Keratinocyte (primary cell): ENCODE measurements around the gene WDR7. TPM values are rescaled to one million over a fixed set of nuclear protein-coding genes. Genes with fewer than 3 reads are reported as not detected.

Experiments
- DNase-seq: peaks from one replicate; pipeline ENCODE4 v3.0.0-alpha.2; 2011; ENCODE audit warnings: low read depth, missing footprints, low spot score
- FAIRE-seq: peaks from 2 replicates; lab custom pipeline; 2011; peaks lifted over from hg19 to GRCh38; lab: Jason Lieb, UNC
- H2AFZ ChIP-seq: 2 replicates; pipeline ENCODE4 v1.6.0; 2012; ENCODE audit warnings: low read length, control low read depth, inconsistent platforms; ENCODE audit not compliant: control insufficient read depth
- H3K27ac ChIP-seq: 2 replicates; pipeline ENCODE4 v1.5.1; 2011; ENCODE audit warnings: low read length; ENCODE audit not compliant: control insufficient read depth, insufficient read depth
- H3K27me3 ChIP-seq: 3 replicates; pipeline ENCODE4 v1.6.0; 2011; ENCODE audit warnings: low read length; ENCODE audit not compliant: control insufficient read depth, insufficient read depth; ENCODE audit errors: extremely low read depth
- H3K36me3 ChIP-seq, 2 experiments: 2 replicates in 1 of 2; 3 replicates in 1 of 2; pipeline ENCODE4 v1.5.1; 2011; ENCODE audit warnings: low read length in 2 of 2, mild to moderate bottlenecking in 1 of 2; ENCODE audit not compliant: control insufficient read depth in 2 of 2, insufficient read depth in 2 of 2; ENCODE audit errors: extremely low read depth in 1 of 2
- H3K4me1 ChIP-seq: 3 replicates; pipeline ENCODE4 v1.5.1; 2011; ENCODE audit warnings: low read length; ENCODE audit not compliant: control insufficient read depth, insufficient read depth; ENCODE audit errors: extremely low read depth
- H3K4me2 ChIP-seq: 3 replicates; pipeline ENCODE4 v1.6.0; 2011; ENCODE audit warnings: low read depth, low read length; ENCODE audit not compliant: control insufficient read depth, insufficient read depth; ENCODE audit errors: extremely low read depth
- H3K4me3 ChIP-seq, 3 experiments: fragments of 200-600 bp in 1 of 3; sonication (generic) in 1 of 3; 2 replicates in 2 of 3; 3 replicates in 1 of 3; pipeline ENCODE4 v1.5.1; 2011 to 2016; ENCODE audit warnings: low read length in 3 of 3, mild to moderate bottlenecking in 3 of 3, control low read depth in 2 of 3, inconsistent platforms in 1 of 3, low read depth in 1 of 3, mixed read lengths in 1 of 3, mixed run types in 1 of 3, moderate library complexity in 1 of 3; ENCODE audit not compliant: control insufficient read depth in 2 of 3, insufficient read depth in 2 of 3; ENCODE audit errors: extremely low read depth in 1 of 3
- H3K79me2 ChIP-seq: 2 replicates; pipeline ENCODE4 v1.6.0; 2012; ENCODE audit warnings: low read length; ENCODE audit not compliant: control insufficient read depth, insufficient read depth
- H3K9ac ChIP-seq: 3 replicates; pipeline ENCODE4 v1.6.0; 2011; ENCODE audit warnings: low read length; ENCODE audit not compliant: control insufficient read depth, insufficient read depth; ENCODE audit errors: extremely low read depth
- H3K9me1 ChIP-seq: 3 replicates; pipeline ENCODE4 v1.6.0; 2011; ENCODE audit warnings: low read length; ENCODE audit not compliant: control insufficient read depth, insufficient read depth; ENCODE audit errors: extremely low read depth
- H3K9me3 ChIP-seq: 2 replicates; pipeline ENCODE4 v1.5.1; 2012; ENCODE audit warnings: low read depth, low read length; ENCODE audit not compliant: control insufficient read depth
- H4K20me1 ChIP-seq: 3 replicates; pipeline ENCODE4 v1.6.0; 2011; ENCODE audit warnings: low read length; ENCODE audit not compliant: control insufficient read depth, insufficient read depth; ENCODE audit errors: extremely low read depth
- EZH2 ChIP-seq: IDR thresholded peaks from one replicate; pipeline ENCODE4 v1.6.1; 2012; ENCODE audit warnings: inconsistent platforms, mild to moderate bottlenecking, low read length, moderate library complexity
- dilution Hi-C: fragments of 300-500 bp; cut with MboI; formaldehyde crosslinking; loops from one replicate; pipeline ENCODE4 v1.7.0; 2020; ENCODE audit warnings: low sequenced_read_pairs; ENCODE audit not compliant: extremely low pct_ligation_motif_present
- polyA plus RNA-seq, 5 experiments: library from polyadenylated mRNA; depleted of rRNA in 3 of 5; stranded (reverse) in 3 of 5; stranded (forward) in 1 of 5; unstranded in 1 of 5; fragments of >200 nt; gene quantifications; 1 replicate in 1 of 5; 2 replicates in 3 of 5; 3 replicates in 1 of 5; pipeline versions ENCODE4 v1.2.1 to v1.2.3, GENCODE V29; 2011 to 2012; ENCODE audit warnings: missing spikeins in 2 of 5, low read depth in 1 of 5, low replicate concordance in 1 of 5
- TF ChIP-seq, protein P1 (sequence below), 3 experiments: IDR thresholded peaks in 1 of 3; conservative IDR thresholded peaks in 1 of 3; optimal IDR thresholded peaks in 1 of 3; 2 replicates in 2 of 3; 3 replicates in 1 of 3; pipeline versions ENCODE3 to v1.5.1; 2011; ENCODE audit warnings: low read length in 3 of 3, mild to moderate bottlenecking in 3 of 3, moderate library complexity in 2 of 3, control low read depth in 1 of 3, inconsistent platforms in 1 of 3; ENCODE audit not compliant: insufficient read depth in 2 of 3; ENCODE audit errors: extremely low read depth in 1 of 3

WDR7 gene
- polyA plus RNA-seq, 1 donor (not counting 4 experiments of a cell fraction or from before 2014, with no cell fraction given), result 6.9 TPM

DNA sequence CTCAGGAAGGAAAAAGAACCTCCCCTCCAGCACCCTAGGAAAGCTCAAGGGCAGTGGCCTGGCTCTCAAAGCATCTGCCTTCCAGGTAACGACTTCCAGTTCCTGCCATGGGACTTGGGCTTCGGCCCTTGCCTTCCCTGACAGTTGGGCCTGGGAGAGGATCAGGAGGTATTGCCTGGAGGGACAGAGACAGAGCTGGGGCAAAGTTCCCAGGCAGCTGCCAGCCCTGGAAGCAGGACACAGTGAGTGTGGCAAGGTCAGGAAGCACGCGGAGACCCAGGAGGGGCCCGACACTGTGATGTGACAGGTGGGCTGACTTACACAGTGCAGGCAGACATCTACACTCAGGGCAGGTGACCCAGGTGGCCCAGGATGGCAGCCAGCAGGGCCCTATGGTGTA is 408.2 kb downstream of the WDR7 start:
- no peaks in the 10 kb centered on the region for H3K27me3 ChIP-seq
- H3K27ac ChIP-seq, result no peak overlapping the region
- no peaks in the 10 kb centered on the region for H3K4me1 ChIP-seq
- no peaks in the 10 kb centered on the region for H4K20me1 ChIP-seq
- FAIRE-seq (no peak), DNase-seq (no peak)
- H3K9me3 ChIP-seq, result no peaks in the 10 kb centered on the region
- H3K36me3 ChIP-seq, result no peaks in the 10 kb centered on the region
- H2AFZ ChIP-seq, result no peak overlapping the region
- H3K9me1 ChIP-seq, result no peaks in the 10 kb centered on the region
- H3K9ac ChIP-seq, result no peak overlapping the region
- no peaks in the 10 kb centered on the region for H3K79me2 ChIP-seq
- no peak overlapping the region for H3K4me3 ChIP-seq
- dilution Hi-C loops, result no loop called here
- H3K4me2 ChIP-seq, result no peak overlapping the region
- TF ChIP-seq, protein P1, sequence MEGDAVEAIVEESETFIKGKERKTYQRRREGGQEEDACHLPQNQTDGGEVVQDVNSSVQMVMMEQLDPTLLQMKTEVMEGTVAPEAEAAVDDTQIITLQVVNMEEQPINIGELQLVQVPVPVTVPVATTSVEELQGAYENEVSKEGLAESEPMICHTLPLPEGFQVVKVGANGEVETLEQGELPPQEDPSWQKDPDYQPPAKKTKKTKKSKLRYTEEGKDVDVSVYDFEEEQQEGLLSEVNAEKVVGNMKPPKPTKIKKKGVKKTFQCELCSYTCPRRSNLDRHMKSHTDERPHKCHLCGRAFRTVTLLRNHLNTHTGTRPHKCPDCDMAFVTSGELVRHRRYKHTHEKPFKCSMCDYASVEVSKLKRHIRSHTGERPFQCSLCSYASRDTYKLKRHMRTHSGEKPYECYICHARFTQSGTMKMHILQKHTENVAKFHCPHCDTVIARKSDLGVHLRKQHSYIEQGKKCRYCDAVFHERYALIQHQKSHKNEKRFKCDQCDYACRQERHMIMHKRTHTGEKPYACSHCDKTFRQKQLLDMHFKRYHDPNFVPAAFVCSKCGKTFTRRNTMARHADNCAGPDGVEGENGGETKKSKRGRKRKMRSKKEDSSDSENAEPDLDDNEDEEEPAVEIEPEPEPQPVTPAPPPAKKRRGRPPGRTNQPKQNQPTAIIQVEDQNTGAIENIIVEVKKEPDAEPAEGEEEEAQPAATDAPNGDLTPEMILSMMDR (optimal IDR thresholded peaks at IDR 0.05 in 1 of 3, IDR thresholded peaks at IDR 0.05 in 1 of 3, conservative IDR thresholded peaks at IDR 0.05 in 1 of 3; ENCODE audit: extremely low read depth in 1 of 3, insufficient read depth in 2 of 3, low read length in 3 of 3), result no peak
- TF ChIP-seq EZH2, result no peak

GRCh38 chr18:57060814-57061213 is 409.7 kb downstream of the WDR7 start:
- Histone ChIP-seq H3K27me3 (no peaks in the 10 kb centered on the region), H3K36me3 (no peaks in the 10 kb centered on the region), H3K9ac (no peak overlapping the region), H3K79me2 (no peaks in the 10 kb centered on the region), H3K4me2 (no peak overlapping the region), H3K4me3 (no peak overlapping the region), H3K4me1 (no peaks in the 10 kb centered on the region), H2AFZ (no peak overlapping the region), H3K9me1 (no peaks in the 10 kb centered on the region), H3K9me3 (no peaks in the 10 kb centered on the region), H4K20me1 (no peaks in the 10 kb centered on the region), H3K27ac (no peak overlapping the region)
- dilution Hi-C loops, result no loop called here
- FAIRE-seq (no peak), DNase-seq (no peak)
- no peak for TF ChIP-seq EZH2
- TF ChIP-seq, protein P1 (optimal IDR thresholded peaks at IDR 0.05 in 1 of 3, IDR thresholded peaks at IDR 0.05 in 1 of 3, conservative IDR thresholded peaks at IDR 0.05 in 1 of 3; ENCODE audit: extremely low read depth in 1 of 3, insufficient read depth in 2 of 3, low read length in 3 of 3), result no peak
